Epithelial cell of proximal tubule (primary cell): ENCODE data around the gene FAM25A. TPM values are rescaled to one million over a fixed set of nuclear protein-coding genes. Genes with fewer than 3 reads are reported as not detected.

Experiments
- DNase-seq: peaks from one replicate; pipeline ENCODE4 v3.0.0-alpha.2; 2011; ENCODE audit warnings: low read depth
- H3K4me3 ChIP-seq: 2 replicates; pipeline ENCODE4 v1.5.1; 2011; ENCODE audit warnings: low read depth, mild to moderate bottlenecking, low read length
- CTCF ChIP-seq: conservative IDR thresholded peaks from 2 replicates; pipeline ENCODE4 v1.5.1; 2012; ENCODE audit warnings: low read depth, mild to moderate bottlenecking, low read length
- total RNA-seq: library from RNA; depleted of rRNA; stranded (reverse); fragments of >200 nt; gene quantifications from 2 replicates; pipeline ENCODE4 v1.2.3, GENCODE V29; 2015

FAM25A gene
- total RNA-seq, 1 donor from 2014 or later = not detected

DNA sequence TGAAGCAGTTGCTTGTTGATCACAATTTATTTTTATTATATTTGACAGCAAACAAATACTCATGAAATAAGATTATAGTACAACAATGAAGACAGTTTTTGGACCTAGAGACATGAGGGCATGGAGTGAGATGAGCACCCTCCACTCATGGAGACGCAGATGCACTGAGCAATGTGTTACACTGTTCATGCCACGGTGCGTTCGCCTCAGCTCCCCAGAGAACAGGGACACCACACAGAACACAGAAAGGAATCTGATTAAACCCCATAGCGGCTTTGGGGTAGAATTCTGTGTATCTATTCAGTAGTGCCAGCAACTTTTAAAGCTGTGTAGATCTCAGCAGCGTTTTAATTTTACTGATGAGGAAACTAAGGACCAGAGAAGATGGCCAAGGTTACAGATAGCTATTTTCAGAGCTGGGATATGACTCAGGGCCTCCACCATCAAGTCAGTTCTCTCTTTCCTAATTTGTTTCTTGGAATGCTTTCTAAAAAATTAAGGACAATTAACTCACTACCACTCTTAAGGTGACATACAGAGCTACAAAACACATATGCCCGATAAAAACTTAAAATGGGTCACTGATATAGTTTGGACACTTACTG, 33.6 kb downstream of the FAM25A start:
- DNase-seq = no peak
- H3K4me3 ChIP-seq = no peak overlapping the region
- TF ChIP-seq CTCF = no peak

DNA sequence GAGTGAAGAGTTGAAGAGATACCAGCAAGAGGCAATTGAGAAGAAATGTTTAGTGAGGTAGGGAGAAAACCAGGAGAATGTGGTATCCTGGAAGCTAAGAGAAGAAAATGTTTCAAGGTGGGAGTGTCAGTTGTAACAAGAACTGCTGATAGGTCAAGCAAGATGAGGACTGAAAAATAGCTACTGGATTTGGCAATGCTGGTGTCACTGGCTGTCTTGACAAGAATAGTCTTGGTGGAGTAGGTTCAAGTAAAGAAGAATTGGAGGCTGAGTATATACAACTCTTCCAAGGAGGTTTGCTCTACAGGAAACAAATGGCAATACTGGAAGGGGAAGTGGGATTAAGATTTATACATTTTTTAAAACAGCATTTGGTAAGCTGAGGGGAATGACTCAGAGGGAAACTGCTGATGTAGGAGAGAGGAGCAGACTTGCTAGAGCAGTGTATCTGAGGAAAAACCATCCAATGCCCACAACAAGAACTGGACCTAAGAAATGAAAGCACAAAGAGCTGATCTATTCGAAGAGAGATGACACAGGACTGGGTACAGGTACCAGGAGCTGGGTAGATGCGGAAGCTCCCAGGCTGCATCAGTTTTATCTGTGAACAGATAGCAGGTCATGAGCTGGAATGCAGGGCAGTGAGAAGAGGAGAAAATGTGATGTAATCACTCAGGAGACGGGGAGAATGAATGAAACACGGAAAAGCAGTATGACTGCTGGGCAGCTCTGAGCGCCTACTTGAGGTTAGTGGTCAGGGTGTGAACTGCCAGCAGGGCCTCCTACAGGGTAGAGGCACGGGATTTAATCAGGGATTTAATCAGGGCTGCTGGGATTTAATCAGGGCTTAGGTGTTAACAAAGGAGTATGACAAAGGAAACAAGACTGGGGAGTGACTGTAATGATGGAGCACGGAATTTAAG, 34.5 kb downstream of the FAM25A start:
- no peak overlapping the region for H3K4me3 ChIP-seq
- no peak for TF ChIP-seq CTCF
- DNase-seq = no peak

GRCh38 chr10:87058171-87058570, 38.1 kb downstream of the FAM25A start:
- H3K4me3 ChIP-seq = no peak overlapping the region
- no peak for DNase-seq
- no peak for TF ChIP-seq CTCF

- no peak for TF ChIP-seq CTCF
- no peak for DNase-seq
- no peak overlapping the region for H3K4me3 ChIP-seq
These were observed 39.3 kb downstream of the FAM25A start for GRCh38 chr10:87059401-87059800.

DNA sequence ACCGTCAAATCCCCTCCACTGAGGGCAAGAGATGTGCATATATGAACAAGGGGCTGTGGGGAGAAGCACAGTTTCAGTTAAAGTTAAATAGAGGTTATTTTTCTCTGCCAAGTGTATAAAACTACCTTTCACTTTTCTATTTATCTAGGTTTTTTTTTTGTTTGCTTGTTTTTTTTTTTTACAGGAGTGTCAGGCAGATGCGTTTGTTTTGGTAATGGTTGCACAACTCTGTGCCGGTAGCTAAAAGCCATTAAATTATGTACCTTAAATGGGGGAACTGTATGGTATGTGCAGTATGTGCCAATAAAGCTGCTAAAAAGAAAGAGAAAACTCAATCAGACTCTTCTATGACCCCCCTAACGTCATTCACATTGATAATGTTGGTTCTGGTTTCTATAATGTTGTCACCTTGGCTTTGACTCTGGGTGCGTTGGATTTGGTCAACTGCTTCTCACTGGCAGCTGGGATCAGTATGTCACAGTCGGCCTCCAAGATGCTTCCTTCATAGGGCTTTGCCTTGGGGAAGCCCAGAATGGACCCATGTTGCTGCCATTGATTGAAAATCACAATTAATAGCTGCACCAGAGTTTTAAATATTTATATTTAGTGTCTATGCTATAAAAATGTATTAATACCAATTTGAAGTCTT, 40.3 kb downstream of the FAM25A start:
- no peak for DNase-seq
- TF ChIP-seq CTCF = no peak
- no peak overlapping the region for H3K4me3 ChIP-seq

DNA sequence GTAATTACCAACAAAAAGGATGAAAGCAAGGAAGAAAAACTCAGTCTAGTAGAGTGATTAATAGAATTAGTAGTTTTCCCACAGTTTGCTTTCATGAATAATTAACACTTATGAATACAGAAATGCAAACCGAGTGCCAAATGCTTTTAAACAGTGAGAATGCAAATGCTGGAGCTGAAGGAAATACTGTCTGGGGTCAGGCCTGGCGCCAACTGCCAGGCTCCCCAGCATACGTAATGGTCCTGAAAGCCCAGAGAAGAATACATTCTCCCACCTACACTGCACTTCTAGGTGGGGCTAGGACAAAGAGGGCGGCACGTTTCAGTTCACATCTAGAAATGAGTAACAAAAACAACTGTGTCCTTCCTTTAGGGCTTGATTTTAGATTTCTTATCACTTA, 44.6 kb downstream of the FAM25A start:
- no peak for TF ChIP-seq CTCF
- no peak for DNase-seq
- no peak overlapping the region for H3K4me3 ChIP-seq
